Measurements from ENCODE around the gene ZAR1L.

DNA sequence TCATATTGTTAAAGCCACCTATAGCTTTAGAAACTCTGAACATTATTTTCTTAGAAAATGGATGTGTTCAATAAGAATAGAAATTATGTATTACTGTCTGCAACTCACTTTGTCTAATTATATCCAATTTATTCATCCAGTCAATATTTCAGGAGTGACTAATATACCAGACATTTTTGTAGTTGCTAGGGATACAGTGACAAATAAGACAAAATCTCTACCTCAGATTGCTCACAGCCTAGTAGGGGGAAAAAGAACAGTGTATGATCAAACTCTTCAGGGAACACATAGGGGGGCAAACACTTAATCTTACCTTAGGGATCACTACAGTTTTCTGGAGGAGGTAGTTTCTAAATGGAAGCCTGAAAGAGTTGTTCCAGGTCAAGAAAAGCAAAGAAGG is 8.7 kb upstream of the ZAR1L start:
- TF ChIP-seq, protein P1, sequence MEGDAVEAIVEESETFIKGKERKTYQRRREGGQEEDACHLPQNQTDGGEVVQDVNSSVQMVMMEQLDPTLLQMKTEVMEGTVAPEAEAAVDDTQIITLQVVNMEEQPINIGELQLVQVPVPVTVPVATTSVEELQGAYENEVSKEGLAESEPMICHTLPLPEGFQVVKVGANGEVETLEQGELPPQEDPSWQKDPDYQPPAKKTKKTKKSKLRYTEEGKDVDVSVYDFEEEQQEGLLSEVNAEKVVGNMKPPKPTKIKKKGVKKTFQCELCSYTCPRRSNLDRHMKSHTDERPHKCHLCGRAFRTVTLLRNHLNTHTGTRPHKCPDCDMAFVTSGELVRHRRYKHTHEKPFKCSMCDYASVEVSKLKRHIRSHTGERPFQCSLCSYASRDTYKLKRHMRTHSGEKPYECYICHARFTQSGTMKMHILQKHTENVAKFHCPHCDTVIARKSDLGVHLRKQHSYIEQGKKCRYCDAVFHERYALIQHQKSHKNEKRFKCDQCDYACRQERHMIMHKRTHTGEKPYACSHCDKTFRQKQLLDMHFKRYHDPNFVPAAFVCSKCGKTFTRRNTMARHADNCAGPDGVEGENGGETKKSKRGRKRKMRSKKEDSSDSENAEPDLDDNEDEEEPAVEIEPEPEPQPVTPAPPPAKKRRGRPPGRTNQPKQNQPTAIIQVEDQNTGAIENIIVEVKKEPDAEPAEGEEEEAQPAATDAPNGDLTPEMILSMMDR (IDR thresholded peaks at IDR 0.05) = no peak
- TF ChIP-seq POLR2AphosphoS5 (IDR thresholded peaks at IDR 0.05; ENCODE audit: low read depth, low read length) = no peak
- TF ChIP-seq TCF7L2 (IDR thresholded peaks at IDR 0.05; ENCODE audit: low read depth, low read length) = no peak
- TF ChIP-seq SIN3A (IDR thresholded peaks at IDR 0.05; ENCODE audit: borderline replicate concordance, insufficient read depth, low read depth, low read length) = no peak
- no peak for TF ChIP-seq REST (IDR thresholded peaks at IDR 0.05; ENCODE audit: insufficient read depth in 1 of 2, low read depth in 2 of 2, low read length in 1 of 2)

All from Panc1 (cell line).